ENCODE data around the gene GTF2IRD1.

Gene GTF2IRD1

DNA sequence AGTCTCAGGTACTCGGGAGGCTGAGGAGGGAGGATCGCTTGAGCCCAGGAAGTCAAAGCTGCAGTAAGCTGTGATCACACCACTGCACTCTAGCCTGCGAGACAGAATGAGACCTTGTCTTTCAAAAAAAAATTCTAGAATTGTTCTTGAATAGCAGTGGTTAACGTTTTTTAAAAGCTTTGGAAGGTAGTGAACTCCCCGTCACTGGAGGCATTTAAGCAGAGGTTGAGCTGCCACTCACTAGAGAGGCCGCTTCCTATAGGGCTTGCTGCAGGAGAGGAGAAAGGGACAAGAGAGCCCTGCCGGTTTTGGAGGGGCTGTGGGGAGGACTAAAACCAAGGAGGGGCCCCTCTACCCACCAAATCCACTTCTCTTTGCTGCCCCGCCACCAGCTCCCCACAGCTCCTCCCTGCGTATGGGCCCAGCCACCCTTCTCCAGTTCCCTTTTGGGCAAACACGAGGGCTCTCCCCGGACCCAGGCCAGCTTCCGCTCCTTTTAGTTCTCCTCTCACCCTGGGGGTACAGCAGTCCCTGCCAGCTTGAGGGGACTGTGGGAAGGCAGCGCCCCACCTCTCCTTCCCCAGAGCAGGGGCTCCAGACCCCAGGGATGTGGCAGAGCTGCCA is 116.9 kb downstream of the GTF2IRD1 start:
- no peak for DNase-seq (ENCODE audit: low read depth)
- TF ChIP-seq CTCF (IDR thresholded peaks at IDR 0.05; ENCODE audit: insufficient read depth, low read depth, low read length, missing control alignments) = no peak
- H3K4me3 ChIP-seq (ENCODE audit: low read depth, low read length) = no peak overlapping the region

DNA sequence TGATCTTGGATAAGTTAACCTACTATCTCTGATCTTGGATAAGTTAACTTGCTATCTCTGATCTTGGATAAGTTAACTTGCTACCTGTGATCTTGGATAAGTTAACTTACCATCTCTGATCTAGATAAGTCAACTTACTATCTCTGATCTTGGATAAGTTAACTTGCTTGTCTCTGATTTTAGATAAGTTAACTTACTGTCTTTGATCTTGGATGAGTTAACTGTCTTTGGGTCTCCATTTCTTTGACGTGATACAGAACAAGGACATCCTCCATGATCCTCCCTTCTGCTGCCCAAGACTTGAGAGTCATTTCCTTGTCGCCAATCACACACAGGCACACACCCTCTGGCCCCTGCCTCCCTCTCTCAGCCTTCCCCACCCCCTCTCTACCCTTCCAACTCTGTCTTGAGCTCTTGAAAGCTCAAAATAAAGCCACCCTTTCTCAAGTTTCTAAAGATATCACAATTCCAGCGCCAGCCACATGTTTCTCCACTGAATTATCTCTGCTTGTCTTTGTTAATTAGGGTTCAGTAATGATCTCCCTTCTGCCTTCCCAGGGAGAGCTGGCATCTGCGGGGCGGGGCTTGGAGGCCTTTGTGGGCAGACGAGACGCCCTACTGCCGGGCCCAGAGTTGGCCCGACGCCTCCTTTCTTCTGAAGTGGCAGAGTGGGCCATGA is 118.7 kb downstream of the GTF2IRD1 start:
- no peak overlapping the region for H3K4me3 ChIP-seq (ENCODE audit: low read depth, low read length)
- TF ChIP-seq CTCF (IDR thresholded peaks at IDR 0.05; ENCODE audit: insufficient read depth, low read depth, low read length, missing control alignments) = no peak
- no peak for DNase-seq (ENCODE audit: low read depth)

DNA sequence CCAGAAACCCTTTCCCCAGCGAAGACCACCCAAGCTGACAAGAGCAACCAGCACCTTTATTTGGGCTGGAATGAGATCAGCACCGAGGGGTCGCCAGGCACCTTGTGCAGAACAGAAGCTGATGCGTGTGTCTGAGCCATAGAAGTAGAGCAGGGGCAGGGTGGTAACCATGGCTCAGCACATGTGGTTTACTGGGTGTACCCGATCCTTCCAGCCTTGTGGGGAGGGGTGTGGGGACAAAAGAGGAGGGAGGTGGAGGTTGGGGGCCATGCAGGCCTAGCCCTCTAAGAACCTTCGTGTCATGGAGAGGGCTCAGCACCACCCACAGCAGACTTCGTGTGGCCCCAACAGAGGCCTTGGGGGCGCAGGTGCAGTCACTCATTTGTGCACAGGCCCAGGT is 119.8 kb downstream of the GTF2IRD1 start:
- DNase-seq (ENCODE audit: low read depth) = no peak

GRCh38 chr7:74575083-74575784 is 121.5 kb downstream of the GTF2IRD1 start:
- no peak for DNase-seq (ENCODE audit: low read depth)
- no peak for TF ChIP-seq CTCF (IDR thresholded peaks at IDR 0.05; ENCODE audit: insufficient read depth, low read depth, low read length, missing control alignments)
- H3K4me3 ChIP-seq (ENCODE audit: low read depth, low read length) = no peak overlapping the region

More for the DNA sequence above, 119.8 kb downstream of the GTF2IRD1 start:
- H3K4me3 ChIP-seq (ENCODE audit: low read depth, low read length) = no peak overlapping the region
- no peak for TF ChIP-seq CTCF (IDR thresholded peaks at IDR 0.05; ENCODE audit: insufficient read depth, low read depth, low read length, missing control alignments)

- no peak for DNase-seq (ENCODE audit: low read depth)
- TF ChIP-seq CTCF (IDR thresholded peaks at IDR 0.05; ENCODE audit: insufficient read depth, low read depth, low read length, missing control alignments) = no peak
- H3K4me3 ChIP-seq (ENCODE audit: low read depth, low read length) = no peak overlapping the region
Measured at GRCh38 chr7:74575811-74576210, 122.1 kb downstream of the GTF2IRD1 start.

DNA sequence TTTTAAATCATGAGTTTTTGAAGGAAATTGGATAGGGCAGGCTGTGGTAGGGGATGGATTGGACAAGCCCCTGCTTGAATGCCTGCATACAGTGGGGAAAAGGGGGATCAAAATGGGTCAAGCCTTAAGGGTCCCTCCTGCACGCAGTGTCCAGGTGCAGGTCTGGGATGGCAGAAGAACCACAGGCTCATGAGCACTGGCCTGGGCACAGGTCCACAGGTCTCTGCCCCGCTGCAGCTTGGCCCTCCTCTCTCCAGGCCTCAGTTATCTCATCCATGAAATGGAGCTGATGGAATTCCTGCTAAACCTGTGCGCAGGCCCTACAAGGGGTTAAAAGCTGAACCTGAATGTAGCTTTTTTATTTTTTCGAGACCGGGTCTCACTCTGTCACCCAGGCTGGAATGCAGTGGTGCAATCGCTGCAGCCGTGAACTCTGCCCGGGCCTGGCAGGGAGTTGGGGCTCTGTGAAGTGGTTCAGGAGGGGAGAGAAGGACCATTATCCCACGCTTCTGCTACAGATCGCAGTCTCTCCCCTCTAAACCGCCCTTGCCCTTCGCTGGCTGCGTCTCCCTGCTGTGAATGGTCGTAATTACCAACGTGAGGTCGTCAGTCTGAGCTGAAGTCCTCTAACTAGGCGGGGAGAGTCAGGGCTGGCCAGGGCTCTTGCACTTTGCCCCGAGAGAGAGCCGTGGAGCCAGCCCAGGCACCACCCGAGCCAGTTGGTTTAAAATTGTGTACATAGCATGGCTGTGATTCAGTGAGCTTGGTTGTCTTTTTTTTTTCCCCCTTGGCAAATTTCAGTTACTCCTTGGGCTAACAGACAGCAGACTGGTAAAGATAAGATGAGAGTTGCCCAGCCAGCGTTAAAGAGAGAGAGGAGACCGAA is 126.3 kb downstream of the GTF2IRD1 start:
- DNase-seq (ENCODE audit: low read depth) = no peak
- no peak overlapping the region for H3K4me3 ChIP-seq (ENCODE audit: low read depth, low read length)
- TF ChIP-seq CTCF (IDR thresholded peaks at IDR 0.05; ENCODE audit: insufficient read depth, low read depth, low read length, missing control alignments) = no peak
